ENCODE measurements around the gene ZNF132.

GRCh38 chr19:58400316-58400915 is 39.5 kb downstream of the ZNF132 start:
- TF ChIP-seq CTCF (IDR thresholded peaks at IDR 0.05) = no peak
- TF ChIP-seq POLR2AphosphoS5 (IDR thresholded peaks at IDR 0.05) = no peak

All from gastroesophageal sphincter (tissue), 3 donors.